HUES6 (cell line): ENCODE measurements around the gene EEF1A2.

Experiments
- H3K27ac ChIP-seq: 2 replicates; pipeline ENCODE4 v1.7.0; 2013; ENCODE audit warnings: low read depth, mild to moderate bottlenecking, low read length, inconsistent platforms
- H3K27me3 ChIP-seq: 2 replicates; pipeline ENCODE4 v1.6.1; 2013; ENCODE audit warnings: low read length; ENCODE audit not compliant: control insufficient read depth, insufficient read depth
- H3K36me3 ChIP-seq: 2 replicates; pipeline ENCODE4 v1.6.1; 2013; ENCODE audit warnings: low read length; ENCODE audit not compliant: control insufficient read depth, insufficient read depth
- H3K4me1 ChIP-seq: 2 replicates; pipeline ENCODE4 v1.6.1; 2013; ENCODE audit warnings: low read length; ENCODE audit not compliant: control insufficient read depth, insufficient read depth
- H3K4me3 ChIP-seq: 2 replicates; pipeline ENCODE4 v1.5.1; 2013; ENCODE audit warnings: low read depth, low read length
- H3K9ac ChIP-seq: one replicate; pipeline ENCODE4 v1.6.1; 2013; ENCODE audit warnings: mild to moderate bottlenecking, low read length
- H3K9me3 ChIP-seq: 2 replicates; pipeline ENCODE4 v1.6.1; 2013; ENCODE audit warnings: low read depth, low read length; ENCODE audit not compliant: control insufficient read depth, insufficient read depth

Gene EEF1A2

DNA sequence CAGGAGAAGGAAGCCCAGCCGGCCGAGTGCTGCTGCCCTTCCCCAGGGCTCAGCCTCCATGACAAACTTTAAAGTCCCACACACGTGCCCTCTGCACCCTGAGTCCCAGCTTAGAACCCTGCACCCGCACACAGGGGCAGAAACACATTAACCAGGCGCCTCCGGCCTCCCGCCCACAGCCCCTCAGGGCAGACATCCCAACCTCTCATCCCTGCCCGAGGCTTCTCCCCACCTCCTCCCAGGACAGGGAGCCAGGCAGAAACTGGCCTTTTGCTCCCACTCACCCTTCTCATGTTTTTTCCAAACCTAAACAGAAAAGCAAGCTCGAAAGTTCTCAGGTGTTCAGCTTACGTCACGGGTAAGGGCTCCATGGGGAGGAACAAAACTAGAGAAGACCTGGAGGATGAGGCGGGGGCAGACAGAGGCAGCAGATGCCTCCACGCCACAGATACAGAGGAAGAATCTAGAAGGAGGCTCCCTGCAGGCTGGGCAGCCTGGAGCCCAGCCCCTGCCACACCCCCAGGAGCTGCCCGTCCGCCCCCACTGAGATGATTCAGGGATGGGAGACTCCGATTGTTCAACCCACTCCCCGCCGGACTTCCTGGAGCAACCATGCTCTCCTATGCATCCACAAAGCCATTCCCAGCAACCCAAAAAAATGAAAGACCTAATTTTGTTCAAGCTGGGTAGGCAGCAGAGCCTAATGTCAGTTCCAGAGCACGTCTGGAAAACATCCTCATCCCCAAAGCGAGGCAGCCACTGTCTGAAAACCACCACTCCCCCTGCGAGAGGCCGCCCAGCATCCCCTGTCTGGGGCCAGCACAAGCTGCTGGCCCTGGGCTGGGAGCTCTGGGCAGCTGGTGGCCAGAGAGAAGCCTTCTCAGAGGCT, 35.2 kb downstream of the EEF1A2 start:
- no peak overlapping the region for H3K9ac ChIP-seq
- H3K27ac ChIP-seq = no peak overlapping the region
- H3K4me1 ChIP-seq = peaks cover 4% of the 10 kb centered on the region
- peaks cover 7% of the 10 kb centered on the region; the same call in 1 of the 2 replicates for H3K27me3 ChIP-seq
- H3K9me3 ChIP-seq = no peaks in the 10 kb centered on the region
- H3K4me3 ChIP-seq = no peak overlapping the region
- H3K36me3 ChIP-seq = peaks cover 3% of the 10 kb centered on the region; the same call in 1 of the 2 replicates

DNA sequence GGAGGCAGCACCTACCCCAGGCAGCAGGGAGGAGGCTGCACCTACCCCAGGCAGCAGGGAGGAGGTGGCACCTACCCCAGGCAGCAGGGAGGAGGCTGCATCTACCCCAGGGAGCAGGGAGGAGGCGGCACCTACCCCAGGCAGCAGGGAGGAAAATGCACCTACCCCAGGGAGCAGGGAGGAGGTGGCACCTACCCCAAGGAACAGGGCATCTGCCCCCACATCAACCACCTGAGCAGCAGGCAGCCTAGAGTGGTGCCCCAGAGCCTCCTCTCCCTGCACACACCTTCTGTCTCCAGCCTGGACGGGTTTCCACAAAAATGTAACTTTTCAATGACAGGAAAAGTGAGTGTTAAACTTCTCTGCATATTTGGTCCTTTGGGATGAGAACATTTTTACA, 36.6 kb downstream of the EEF1A2 start:
- no peak overlapping the region for H3K9ac ChIP-seq
- H3K27me3 ChIP-seq = peaks cover 6% of the 10 kb centered on the region; the same call in 1 of the 2 replicates
- peaks cover 3% of the 10 kb centered on the region; the same call in 1 of the 2 replicates for H3K36me3 ChIP-seq
- no peaks in the 10 kb centered on the region for H3K9me3 ChIP-seq
- H3K4me1 ChIP-seq = peaks cover 4% of the 10 kb centered on the region
- no peak overlapping the region for H3K4me3 ChIP-seq
- H3K27ac ChIP-seq = no peak overlapping the region

GRCh38 chr20:63461104-63461763, 37.6 kb downstream of the EEF1A2 start:
- H3K9ac ChIP-seq = no peak overlapping the region
- H3K27ac ChIP-seq = no peak overlapping the region
- H3K36me3 ChIP-seq = peaks cover 3% of the 10 kb centered on the region; the same call in 1 of the 2 replicates
- H3K4me1 ChIP-seq = peaks cover 4% of the 10 kb centered on the region
- peaks cover 6% of the 10 kb centered on the region; the same call in 1 of the 2 replicates for H3K27me3 ChIP-seq
- no peaks in the 10 kb centered on the region for H3K9me3 ChIP-seq
- no peak overlapping the region for H3K4me3 ChIP-seq

- Histone ChIP-seq H3K27ac (no peak overlapping the region), H3K36me3 (peaks cover 3% of the 10 kb centered on the region; the same call in 1 of the 2 replicates), H3K4me1 (peaks cover 19% of the 10 kb centered on the region), H3K27me3 (peaks cover 10% of the 10 kb centered on the region; the same call in 1 of the 2 replicates), H3K9ac (no peak overlapping the region), H3K4me3 (no peak overlapping the region), H3K9me3 (no peaks in the 10 kb centered on the region)
Measured at GRCh38 chr20:63459070-63459380, 39.9 kb downstream of the EEF1A2 start.

GRCh38 chr20:63458170-63459069, 40.5 kb downstream of the EEF1A2 start:
- Histone ChIP-seq H3K27ac (no peak overlapping the region), H3K36me3 (peaks cover 3% of the 10 kb centered on the region; the same call in 1 of the 2 replicates), H3K9me3 (no peaks in the 10 kb centered on the region), H3K27me3 (peaks cover 10% of the 10 kb centered on the region; the same call in 1 of the 2 replicates), H3K4me3 (no peak overlapping the region), H3K9ac (no peak overlapping the region), H3K4me1 (peaks cover 21% of the 10 kb centered on the region)

DNA sequence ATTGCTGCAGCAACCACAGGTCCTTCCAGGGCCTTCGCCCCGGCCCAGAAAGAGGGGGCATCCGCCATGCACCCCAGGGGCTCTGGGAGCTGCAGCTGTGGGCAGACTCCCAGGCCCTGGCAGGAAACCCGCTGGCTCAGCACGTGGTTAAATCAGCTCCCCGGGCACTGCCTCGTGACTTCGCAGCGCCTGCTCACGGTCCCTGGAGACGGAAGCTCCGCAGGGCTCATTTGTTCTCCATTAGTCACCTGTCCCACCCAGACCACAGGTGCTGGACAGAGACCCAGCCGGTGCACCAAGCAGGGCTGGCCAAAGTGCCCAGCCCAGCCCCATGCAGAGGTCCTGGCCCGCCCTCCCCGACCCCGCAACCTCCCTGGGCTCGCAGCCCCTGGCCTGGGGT, 41.1 kb downstream of the EEF1A2 start:
- no peaks in the 10 kb centered on the region for H3K9me3 ChIP-seq
- no peak overlapping the region for H3K27ac ChIP-seq
- peaks cover 3% of the 10 kb centered on the region; the same call in 1 of the 2 replicates for H3K36me3 ChIP-seq
- H3K4me3 ChIP-seq = no peak overlapping the region
- H3K27me3 ChIP-seq = peaks cover 10% of the 10 kb centered on the region; the same call in 1 of the 2 replicates
- H3K4me1 ChIP-seq = peaks cover 26% of the 10 kb centered on the region
- no peak overlapping the region for H3K9ac ChIP-seq

GRCh38 chr20:63456429-63457284, 42.2 kb downstream of the EEF1A2 start:
- peaks cover 3% of the 10 kb centered on the region; the same call in 1 of the 2 replicates for H3K36me3 ChIP-seq
- peaks cover 26% of the 10 kb centered on the region for H3K4me1 ChIP-seq
- no peak overlapping the region for H3K4me3 ChIP-seq
- H3K9me3 ChIP-seq = no peaks in the 10 kb centered on the region
- no peak overlapping the region for H3K27ac ChIP-seq
- H3K27me3 ChIP-seq = peaks cover 6% of the 10 kb centered on the region; the same call in 1 of the 2 replicates
- no peak overlapping the region for H3K9ac ChIP-seq

DNA sequence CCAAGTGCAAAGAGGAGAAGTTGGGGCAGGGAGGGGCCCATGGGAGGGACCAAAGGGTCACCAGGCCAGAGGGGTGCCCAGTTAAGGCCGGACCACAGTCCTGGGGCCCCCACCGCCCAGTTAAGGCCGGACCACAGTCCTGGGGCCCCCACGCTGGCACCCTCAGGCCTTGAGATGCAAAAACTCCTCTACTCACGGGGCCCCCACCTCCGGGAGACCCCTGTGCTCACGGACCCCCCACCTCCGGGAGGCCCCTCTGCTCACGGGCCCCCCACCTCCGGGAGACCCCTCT, 43.4 kb downstream of the EEF1A2 start:
- Histone ChIP-seq H3K36me3 (peaks cover 3% of the 10 kb centered on the region; the same call in 1 of the 2 replicates), H3K27ac (no peak overlapping the region), H3K4me3 (no peak overlapping the region), H3K4me1 (peaks cover 26% of the 10 kb centered on the region), H3K9me3 (no peaks in the 10 kb centered on the region), H3K27me3 (peaks cover 4% of the 10 kb centered on the region; the same call in 1 of the 2 replicates), H3K9ac (no peak overlapping the region)

GRCh38 chr20:63454731-63455567, 43.9 kb downstream of the EEF1A2 start:
- Histone ChIP-seq H3K9ac (no peak overlapping the region), H3K4me1 (peaks cover 26% of the 10 kb centered on the region), H3K36me3 (peaks cover 3% of the 10 kb centered on the region; the same call in 1 of the 2 replicates), H3K9me3 (no peaks in the 10 kb centered on the region), H3K4me3 (peak overlapping the region; percentile 23; the same call in 1 of the 2 replicates), H3K27ac (no peak overlapping the region), H3K27me3 (peaks cover 4% of the 10 kb centered on the region; the same call in 1 of the 2 replicates)
